Skeletal muscle satellite cell (primary cell): ENCODE results near the gene UBAC2.

Experiments
- H3K27me3 ChIP-seq: 2 replicates; pipeline ENCODE4 v1.7.0; 2013; ENCODE audit warnings: low read length; ENCODE audit not compliant: control insufficient read depth, insufficient read depth
- H3K36me3 ChIP-seq: 2 replicates; pipeline ENCODE4 v1.7.0; 2013; ENCODE audit warnings: mild to moderate bottlenecking, control low read depth, low read length; ENCODE audit not compliant: insufficient read depth
- H3K4me1 ChIP-seq: 2 replicates; pipeline ENCODE4 v1.7.0; 2013; ENCODE audit warnings: low read length; ENCODE audit not compliant: control insufficient read depth, insufficient read depth
- H3K4me2 ChIP-seq: 2 replicates; pipeline ENCODE4 v1.7.0; 2013; ENCODE audit warnings: mild to moderate bottlenecking, low read length
- H3K4me3 ChIP-seq: 2 replicates; pipeline ENCODE4 v1.7.0; 2013; ENCODE audit warnings: low read length
- H3K9ac ChIP-seq: 2 replicates; pipeline ENCODE4 v1.7.0; 2013; ENCODE audit warnings: mild to moderate bottlenecking, low read depth, low read length, moderate library complexity
- H3K9me3 ChIP-seq: replicated peaks from 2 replicates; pipeline ENCODE4 v1.7.0; 2013; ENCODE audit warnings: mild to moderate bottlenecking, control low read depth, low read length

UBAC2 gene

DNA sequence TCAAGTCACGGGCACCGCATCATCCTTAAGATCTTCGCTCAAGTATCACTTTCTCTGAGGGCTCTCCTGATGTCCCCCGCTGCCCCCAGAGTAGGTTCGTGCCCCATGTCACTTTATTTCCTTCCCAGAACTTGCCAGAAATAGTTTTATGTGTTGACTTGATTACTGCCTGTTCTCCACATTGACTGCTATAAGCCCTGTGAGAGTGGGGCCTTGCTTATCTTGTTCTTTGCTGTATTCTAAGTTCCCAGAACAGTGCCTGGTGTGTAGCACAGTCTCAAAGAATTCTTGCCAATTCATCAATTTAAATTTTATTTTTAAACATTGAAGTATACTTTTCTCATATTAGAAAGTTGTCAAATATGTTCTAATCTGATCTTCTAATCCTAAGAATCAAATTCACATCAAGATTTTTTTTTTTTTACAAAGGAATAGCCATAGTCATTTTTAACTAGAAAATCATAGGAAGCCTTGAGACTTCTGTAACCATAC is 138.6 kb downstream of the UBAC2 start:
- Histone ChIP-seq H3K9me3 (no peaks in the 10 kb centered on the region), H3K27me3 (no peaks in the 10 kb centered on the region), H3K36me3 (peaks cover 27% of the 10 kb centered on the region), H3K4me2 (no peak overlapping the region), H3K9ac (no peak overlapping the region), H3K4me3 (no peak overlapping the region), H3K4me1 (peaks cover 8% of the 10 kb centered on the region)

DNA sequence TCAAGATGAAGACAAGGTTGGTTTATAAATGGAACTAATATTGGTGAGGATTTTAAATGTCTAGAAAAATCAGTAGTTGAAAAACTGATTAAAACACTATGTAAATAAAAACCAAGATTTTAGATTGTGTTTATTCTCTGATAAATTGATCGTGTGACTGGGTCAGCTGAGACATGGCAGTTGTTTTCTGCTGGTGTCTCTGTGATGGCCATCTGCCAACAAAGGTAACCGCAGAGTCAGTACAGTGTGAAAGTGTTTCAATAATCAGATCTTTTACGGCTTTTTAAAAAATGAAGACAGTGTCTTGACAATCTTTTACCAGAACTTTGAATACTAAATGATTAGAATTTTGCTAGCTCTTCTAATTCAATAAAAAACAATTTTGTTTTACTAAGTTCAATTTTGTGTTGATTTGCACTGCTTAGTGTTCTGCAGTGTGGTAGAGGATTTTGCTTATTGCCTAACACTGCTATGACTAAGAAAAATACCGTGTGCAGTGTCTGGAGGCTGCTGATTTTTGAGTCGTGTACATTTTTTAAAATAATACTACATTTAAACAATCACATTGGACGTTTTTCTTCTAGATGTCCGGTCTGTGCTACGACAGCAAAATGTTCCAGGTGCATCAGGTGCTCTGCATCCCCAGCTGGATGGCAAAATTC is 139.2 kb downstream of the UBAC2 start:
- no peak overlapping the region for H3K4me3 ChIP-seq
- no peaks in the 10 kb centered on the region for H3K9me3 ChIP-seq
- no peak overlapping the region for H3K9ac ChIP-seq
- H3K4me1 ChIP-seq, result peaks cover 8% of the 10 kb centered on the region
- peaks cover 29% of the 10 kb centered on the region for H3K36me3 ChIP-seq
- no peak overlapping the region for H3K4me2 ChIP-seq
- no peaks in the 10 kb centered on the region for H3K27me3 ChIP-seq

DNA sequence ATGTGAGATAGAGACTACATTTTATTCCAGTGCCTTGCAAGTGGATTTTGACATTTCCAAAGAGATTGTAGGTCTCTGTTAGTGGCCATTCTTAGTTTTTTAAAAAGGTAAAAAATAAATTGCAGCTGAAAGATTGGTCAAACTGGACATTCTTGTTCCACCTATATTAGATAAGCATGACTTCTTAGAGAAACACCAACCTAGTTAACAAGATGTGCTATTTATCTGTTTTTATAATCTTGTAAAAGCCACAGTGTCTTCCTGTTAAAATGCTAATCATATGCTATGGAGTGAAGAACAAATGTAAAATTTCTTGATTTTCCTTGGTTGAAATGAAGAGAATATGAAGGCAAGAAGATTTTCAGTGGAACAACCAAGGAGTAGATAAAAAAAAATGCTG is 140.0 kb downstream of the UBAC2 start:
- Histone ChIP-seq H3K4me1 (peaks cover 8% of the 10 kb centered on the region), H3K9me3 (no peaks in the 10 kb centered on the region), H3K4me2 (no peak overlapping the region), H3K36me3 (peaks cover 30% of the 10 kb centered on the region), H3K9ac (no peak overlapping the region), H3K4me3 (no peak overlapping the region), H3K27me3 (no peaks in the 10 kb centered on the region)

DNA sequence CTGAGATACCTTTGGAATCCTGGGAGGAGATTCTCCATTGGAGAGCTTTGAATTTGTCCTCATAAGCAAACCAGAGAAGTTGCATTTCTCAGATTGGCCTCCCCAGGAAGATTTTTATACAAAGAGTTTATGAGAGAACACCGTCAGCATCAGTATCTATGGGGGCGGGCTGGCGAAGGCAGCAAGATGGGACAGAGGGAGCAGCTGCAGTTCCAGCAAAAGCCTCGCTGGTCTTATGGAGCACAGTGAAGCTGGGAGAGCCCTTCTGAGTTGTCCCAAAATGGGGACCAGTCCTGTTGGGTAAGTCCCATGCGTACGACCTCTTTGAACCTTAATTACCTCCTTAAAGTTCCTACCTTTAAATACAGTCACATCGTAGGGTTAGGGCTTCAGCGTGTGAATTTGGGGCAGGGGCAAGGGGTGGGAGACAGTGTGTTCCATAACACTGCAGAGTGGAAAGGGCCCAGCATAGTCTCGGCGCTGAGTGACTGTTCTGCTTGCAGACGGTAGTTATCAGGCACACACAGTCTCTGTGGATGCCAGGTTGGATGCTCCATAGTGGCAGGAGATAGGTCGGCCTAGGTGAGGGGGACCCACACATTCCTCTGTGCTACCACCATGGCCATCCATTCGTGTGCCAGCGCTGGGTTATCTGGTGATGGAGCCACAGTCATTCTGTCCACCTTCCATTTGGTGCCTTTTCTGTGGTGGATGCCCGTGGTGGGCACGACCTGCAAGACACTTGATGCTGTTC is 141.5 kb downstream of the UBAC2 start:
- peaks cover 30% of the 10 kb centered on the region for H3K36me3 ChIP-seq
- peaks cover 8% of the 10 kb centered on the region for H3K4me1 ChIP-seq

DNA sequence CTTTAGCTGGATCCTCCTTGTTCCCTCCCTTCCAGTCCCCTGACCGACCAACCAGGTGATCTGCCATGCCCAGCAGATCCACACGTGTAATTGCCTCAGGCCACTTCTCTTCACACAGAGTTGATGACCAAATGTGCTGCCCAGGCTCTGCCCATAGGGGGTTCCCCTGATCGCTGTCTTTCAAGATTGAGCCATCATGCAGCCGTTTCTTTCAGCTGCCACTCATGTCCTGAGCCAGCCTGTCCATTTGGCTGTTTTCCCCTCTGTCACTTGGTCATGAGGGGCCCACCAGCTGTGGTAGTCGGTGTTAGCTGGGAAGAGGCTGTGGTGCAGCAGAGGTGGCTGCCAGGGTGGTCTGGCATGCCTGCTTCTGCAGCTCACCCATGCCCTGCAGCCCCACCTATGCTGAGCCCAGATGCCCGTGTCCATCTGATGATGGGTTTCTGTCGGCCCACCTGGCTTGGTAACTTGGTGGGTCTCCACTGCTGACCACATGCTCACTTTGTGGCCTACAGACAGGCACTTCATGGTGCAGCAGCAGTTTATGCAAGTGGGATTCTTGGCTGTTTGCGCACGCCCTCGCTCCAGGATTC is 142.2 kb downstream of the UBAC2 start:
- Histone ChIP-seq H3K4me2 (no peak overlapping the region), H3K9ac (no peak overlapping the region), H3K27me3 (no peaks in the 10 kb centered on the region), H3K36me3 (peaks cover 30% of the 10 kb centered on the region), H3K4me3 (no peak overlapping the region), H3K9me3 (no peaks in the 10 kb centered on the region), H3K4me1 (peaks cover 10% of the 10 kb centered on the region)

More for the DNA sequence above, 141.5 kb downstream of the UBAC2 start:
- Histone ChIP-seq H3K27me3 (no peaks in the 10 kb centered on the region), H3K9ac (no peak overlapping the region), H3K4me2 (no peak overlapping the region), H3K9me3 (no peaks in the 10 kb centered on the region), H3K4me3 (no peak overlapping the region)

DNA sequence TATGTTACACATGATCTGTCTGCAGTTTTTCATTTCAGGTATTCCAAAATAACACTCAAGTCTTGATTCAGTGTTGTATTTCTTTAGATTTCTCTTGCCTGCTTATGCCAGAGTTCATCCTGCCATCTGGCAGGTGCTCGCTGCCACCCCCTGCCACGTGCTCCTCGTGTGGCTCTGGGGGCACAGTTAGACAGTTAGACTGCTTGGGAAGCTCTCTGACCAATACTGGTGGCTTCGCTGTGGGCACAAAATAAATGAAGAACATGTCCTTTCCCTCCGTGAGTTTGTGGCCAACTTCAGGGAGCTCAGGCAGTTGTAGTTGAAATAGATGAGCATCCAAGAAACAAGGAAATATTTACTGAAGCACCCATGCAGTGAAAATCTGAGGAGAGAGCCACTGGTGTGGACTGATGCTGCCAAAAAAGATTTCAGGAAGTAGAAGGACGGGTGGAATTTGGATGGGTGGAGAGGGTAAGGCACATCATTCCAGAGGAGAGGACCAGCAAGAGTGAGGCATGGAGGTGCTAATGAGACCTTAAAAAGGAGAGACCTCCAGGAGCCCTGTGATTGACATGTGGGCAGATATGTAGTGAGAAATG is 144.1 kb downstream of the UBAC2 start:
- Histone ChIP-seq H3K4me1 (peaks cover 9% of the 10 kb centered on the region), H3K9ac (no peak overlapping the region), H3K9me3 (no peaks in the 10 kb centered on the region), H3K4me2 (no peak overlapping the region), H3K4me3 (no peak overlapping the region), H3K27me3 (no peaks in the 10 kb centered on the region), H3K36me3 (peaks cover 30% of the 10 kb centered on the region)

DNA sequence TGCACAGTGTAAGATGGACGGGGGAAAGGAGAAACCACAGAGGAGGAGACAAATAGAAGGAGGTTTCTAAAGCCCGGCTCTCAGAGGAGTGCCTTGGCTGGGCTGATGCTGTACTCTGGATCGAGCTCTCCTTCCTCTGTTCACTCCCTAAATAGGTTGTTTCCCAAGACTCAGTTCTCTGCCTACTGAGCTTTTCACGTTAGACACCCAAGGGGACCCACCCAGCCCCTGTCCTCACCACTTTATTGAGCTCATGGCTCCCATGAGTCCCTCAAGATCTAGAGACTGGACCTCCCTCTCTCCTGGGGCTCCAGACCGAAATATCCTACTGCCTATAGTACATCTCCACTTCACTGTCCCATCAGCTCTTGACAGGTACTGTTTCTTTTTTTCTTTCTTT is 144.7 kb downstream of the UBAC2 start:
- Histone ChIP-seq H3K36me3 (peaks cover 28% of the 10 kb centered on the region), H3K27me3 (no peaks in the 10 kb centered on the region), H3K4me1 (peaks cover 4% of the 10 kb centered on the region), H3K9ac (no peak overlapping the region), H3K9me3 (no peaks in the 10 kb centered on the region), H3K4me2 (no peak overlapping the region), H3K4me3 (no peak overlapping the region)

DNA sequence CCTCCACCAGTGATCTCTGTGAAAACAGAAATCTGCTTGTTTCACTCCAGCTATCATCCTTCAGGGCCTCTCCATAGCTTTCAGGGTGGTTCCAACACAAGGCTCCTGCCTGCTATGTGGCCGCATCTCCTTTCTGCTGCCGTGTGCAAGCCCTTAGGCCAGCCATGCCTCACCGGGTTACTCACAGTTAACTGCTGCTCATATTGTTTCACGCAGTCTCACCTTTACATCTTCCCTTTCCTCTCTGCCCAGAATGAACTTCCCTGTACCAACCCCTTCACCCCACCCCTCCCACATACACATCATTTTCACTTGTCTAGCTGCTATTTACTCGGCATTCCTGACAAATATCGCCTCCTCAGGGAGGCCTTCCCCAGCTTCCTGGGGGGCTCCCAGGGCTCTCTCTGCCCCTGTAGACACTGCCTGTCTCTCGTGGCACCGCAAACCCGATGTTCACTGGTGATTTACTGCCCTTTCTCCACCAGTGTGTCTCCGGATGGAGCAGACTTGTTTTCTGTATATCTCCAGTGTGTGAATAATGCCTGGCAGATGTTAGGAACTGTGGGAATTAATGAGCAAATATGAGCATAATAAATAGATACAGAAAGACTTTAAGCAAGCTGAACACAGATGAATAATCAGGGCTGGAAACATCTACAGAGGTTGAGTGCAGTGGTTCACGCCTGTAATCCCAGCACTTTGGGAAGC is 145.8 kb downstream of the UBAC2 start:
- H3K27me3 ChIP-seq, result no peaks in the 10 kb centered on the region
- H3K36me3 ChIP-seq, result peaks cover 17% of the 10 kb centered on the region
- no peak overlapping the region for H3K4me3 ChIP-seq
- no peak overlapping the region for H3K9ac ChIP-seq
- H3K4me1 ChIP-seq, result peaks cover 2% of the 10 kb centered on the region
- H3K9me3 ChIP-seq, result no peaks in the 10 kb centered on the region
- no peak overlapping the region for H3K4me2 ChIP-seq

DNA sequence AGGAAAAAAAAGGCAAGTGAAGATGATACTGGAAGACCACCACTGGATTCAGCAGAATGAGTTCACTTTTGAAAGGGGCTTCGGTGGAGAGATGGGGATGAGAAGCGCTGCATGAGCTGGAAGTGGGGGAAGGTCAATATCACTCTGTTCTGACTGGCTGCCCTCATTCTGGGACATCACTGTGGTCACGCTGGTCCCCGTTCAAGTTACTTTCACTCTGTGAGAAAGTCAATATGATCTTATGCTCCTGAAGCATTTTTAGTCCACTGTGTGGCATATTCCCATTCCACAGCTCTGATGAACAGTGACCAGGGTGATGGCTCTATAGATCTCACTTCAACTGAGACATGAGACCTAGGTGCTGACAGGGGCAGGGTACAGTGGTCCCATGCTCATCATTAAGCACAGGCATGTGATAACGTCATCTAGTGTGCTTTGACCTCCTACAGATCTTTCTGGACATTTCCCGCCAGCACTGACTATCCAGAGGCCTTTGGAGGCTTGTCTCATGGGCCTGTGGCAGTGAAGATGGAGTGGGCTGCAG is 146.8 kb downstream of the UBAC2 start:
- Histone ChIP-seq H3K9me3 (no peaks in the 10 kb centered on the region), H3K4me3 (no peak overlapping the region), H3K4me1 (peaks cover 2% of the 10 kb centered on the region), H3K4me2 (no peak overlapping the region), H3K27me3 (no peaks in the 10 kb centered on the region), H3K9ac (no peak overlapping the region), H3K36me3 (peaks cover 12% of the 10 kb centered on the region)

DNA sequence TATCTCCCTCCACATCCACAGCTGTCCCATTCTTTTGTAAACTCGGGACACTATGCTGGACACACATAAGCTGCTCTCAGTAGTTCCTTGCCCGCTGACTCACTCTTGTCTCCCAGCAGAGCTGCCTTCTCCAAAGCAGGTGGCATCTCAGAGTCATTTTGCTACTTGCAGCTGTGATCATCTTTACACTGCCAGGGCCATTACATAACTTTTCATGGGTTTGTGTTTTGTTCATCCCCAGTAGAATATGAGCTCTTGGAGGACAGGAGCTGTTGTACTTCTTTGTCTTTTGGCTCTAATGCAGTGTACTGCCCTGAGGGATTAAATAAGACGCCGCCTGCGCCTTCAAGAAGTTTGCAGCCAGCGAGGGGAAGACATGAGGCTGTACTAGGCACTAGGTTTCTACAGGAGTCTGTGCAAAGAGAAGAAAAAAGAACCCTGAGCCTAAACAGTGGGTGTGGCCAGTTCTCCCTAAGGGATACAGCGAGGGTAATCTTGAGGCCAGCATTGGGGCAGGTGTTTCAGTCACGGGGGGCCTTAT is 147.3 kb downstream of the UBAC2 start:
- no peak overlapping the region for H3K4me2 ChIP-seq
- peaks cover 10% of the 10 kb centered on the region for H3K36me3 ChIP-seq
- no peaks in the 10 kb centered on the region for H3K9me3 ChIP-seq
- H3K9ac ChIP-seq, result no peak overlapping the region
- no peak overlapping the region for H3K4me3 ChIP-seq
- H3K27me3 ChIP-seq, result no peaks in the 10 kb centered on the region
- peaks cover 2% of the 10 kb centered on the region for H3K4me1 ChIP-seq
